Keratinocyte (primary cell): ENCODE results near the gene SYNDIG1. TPM values are rescaled to one million over a fixed set of nuclear protein-coding genes. Genes with fewer than 3 reads are reported as not detected.

Experiments
- DNase-seq: peaks from one replicate; pipeline ENCODE4 v3.0.0-alpha.2; 2011; ENCODE audit warnings: low read depth, missing footprints, low spot score
- FAIRE-seq: peaks from 2 replicates; lab custom pipeline; 2011; peaks lifted over from hg19 to GRCh38; lab: Jason Lieb, UNC
- H2AFZ ChIP-seq: 2 replicates; pipeline ENCODE4 v1.6.0; 2012; ENCODE audit warnings: low read length, control low read depth, inconsistent platforms; ENCODE audit not compliant: control insufficient read depth
- H3K27ac ChIP-seq: 2 replicates; pipeline ENCODE4 v1.5.1; 2011; ENCODE audit warnings: low read length; ENCODE audit not compliant: control insufficient read depth, insufficient read depth
- H3K27me3 ChIP-seq: 3 replicates; pipeline ENCODE4 v1.6.0; 2011; ENCODE audit warnings: low read length; ENCODE audit not compliant: control insufficient read depth, insufficient read depth; ENCODE audit errors: extremely low read depth
- H3K36me3 ChIP-seq, 2 experiments: 2 replicates in 1 of 2; 3 replicates in 1 of 2; pipeline ENCODE4 v1.5.1; 2011; ENCODE audit warnings: low read length in 2 of 2, mild to moderate bottlenecking in 1 of 2; ENCODE audit not compliant: control insufficient read depth in 2 of 2, insufficient read depth in 2 of 2; ENCODE audit errors: extremely low read depth in 1 of 2
- H3K4me1 ChIP-seq: 3 replicates; pipeline ENCODE4 v1.5.1; 2011; ENCODE audit warnings: low read length; ENCODE audit not compliant: control insufficient read depth, insufficient read depth; ENCODE audit errors: extremely low read depth
- H3K4me2 ChIP-seq: 3 replicates; pipeline ENCODE4 v1.6.0; 2011; ENCODE audit warnings: low read depth, low read length; ENCODE audit not compliant: control insufficient read depth, insufficient read depth; ENCODE audit errors: extremely low read depth
- H3K4me3 ChIP-seq, 3 experiments: fragments of 200-600 bp in 1 of 3; sonication (generic) in 1 of 3; 2 replicates in 2 of 3; 3 replicates in 1 of 3; pipeline ENCODE4 v1.5.1; 2011 to 2016; ENCODE audit warnings: low read length in 3 of 3, mild to moderate bottlenecking in 3 of 3, control low read depth in 2 of 3, inconsistent platforms in 1 of 3, low read depth in 1 of 3, mixed read lengths in 1 of 3, mixed run types in 1 of 3, moderate library complexity in 1 of 3; ENCODE audit not compliant: control insufficient read depth in 2 of 3, insufficient read depth in 2 of 3; ENCODE audit errors: extremely low read depth in 1 of 3
- H3K79me2 ChIP-seq: 2 replicates; pipeline ENCODE4 v1.6.0; 2012; ENCODE audit warnings: low read length; ENCODE audit not compliant: control insufficient read depth, insufficient read depth
- H3K9ac ChIP-seq: 3 replicates; pipeline ENCODE4 v1.6.0; 2011; ENCODE audit warnings: low read length; ENCODE audit not compliant: control insufficient read depth, insufficient read depth; ENCODE audit errors: extremely low read depth
- H3K9me1 ChIP-seq: 3 replicates; pipeline ENCODE4 v1.6.0; 2011; ENCODE audit warnings: low read length; ENCODE audit not compliant: control insufficient read depth, insufficient read depth; ENCODE audit errors: extremely low read depth
- H3K9me3 ChIP-seq: 2 replicates; pipeline ENCODE4 v1.5.1; 2012; ENCODE audit warnings: low read depth, low read length; ENCODE audit not compliant: control insufficient read depth
- H4K20me1 ChIP-seq: 3 replicates; pipeline ENCODE4 v1.6.0; 2011; ENCODE audit warnings: low read length; ENCODE audit not compliant: control insufficient read depth, insufficient read depth; ENCODE audit errors: extremely low read depth
- EZH2 ChIP-seq: IDR thresholded peaks from one replicate; pipeline ENCODE4 v1.6.1; 2012; ENCODE audit warnings: inconsistent platforms, mild to moderate bottlenecking, low read length, moderate library complexity
- dilution Hi-C: fragments of 300-500 bp; cut with MboI; formaldehyde crosslinking; loops from one replicate; pipeline ENCODE4 v1.7.0; 2020; ENCODE audit warnings: low sequenced_read_pairs; ENCODE audit not compliant: extremely low pct_ligation_motif_present
- polyA plus RNA-seq, 5 experiments: library from polyadenylated mRNA; depleted of rRNA in 3 of 5; stranded (reverse) in 3 of 5; stranded (forward) in 1 of 5; unstranded in 1 of 5; fragments of >200 nt; gene quantifications; 1 replicate in 1 of 5; 2 replicates in 3 of 5; 3 replicates in 1 of 5; pipeline versions ENCODE4 v1.2.1 to v1.2.3, GENCODE V29; 2011 to 2012; ENCODE audit warnings: missing spikeins in 2 of 5, low read depth in 1 of 5, low replicate concordance in 1 of 5
- TF ChIP-seq, protein P1 (sequence below), 3 experiments: IDR thresholded peaks in 1 of 3; conservative IDR thresholded peaks in 1 of 3; optimal IDR thresholded peaks in 1 of 3; 2 replicates in 2 of 3; 3 replicates in 1 of 3; pipeline versions ENCODE3 to v1.5.1; 2011; ENCODE audit warnings: low read length in 3 of 3, mild to moderate bottlenecking in 3 of 3, moderate library complexity in 2 of 3, control low read depth in 1 of 3, inconsistent platforms in 1 of 3; ENCODE audit not compliant: insufficient read depth in 2 of 3; ENCODE audit errors: extremely low read depth in 1 of 3

Gene SYNDIG1
- polyA plus RNA-seq, 1 donor (not counting 4 experiments of a cell fraction or from before 2014, with no cell fraction given), result 0.38 TPM

DNA sequence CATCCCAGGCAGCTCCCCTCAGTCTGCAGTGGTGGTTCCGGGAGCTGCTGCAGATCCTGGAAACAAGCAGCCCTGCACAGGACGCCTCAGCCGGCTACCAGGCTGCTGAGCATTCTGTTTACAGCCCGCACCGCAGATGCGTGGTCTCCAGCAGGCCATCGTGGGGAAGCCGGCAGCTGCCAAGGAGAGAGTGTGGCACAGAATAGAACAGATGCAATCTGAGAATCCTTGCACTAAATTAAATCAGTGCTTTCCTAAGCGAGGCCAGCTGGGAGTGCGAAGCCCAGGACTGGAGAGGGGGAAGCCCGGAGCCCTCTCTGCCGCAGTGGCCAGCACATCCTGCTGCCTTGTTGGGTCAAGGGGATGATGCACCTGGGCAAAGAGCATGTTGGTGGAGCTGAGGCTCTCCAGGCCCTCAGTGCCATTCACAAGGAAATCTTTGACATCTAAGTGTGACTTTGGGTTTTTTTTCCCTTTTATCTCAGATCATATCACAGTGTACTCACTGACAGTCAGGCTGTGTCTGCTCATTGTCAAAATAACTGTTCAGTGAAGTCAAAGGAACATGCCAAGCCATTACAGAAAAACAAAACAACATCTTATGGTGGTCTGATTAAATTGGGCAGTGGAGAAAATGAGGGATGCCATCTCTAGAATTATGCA is 118.1 kb downstream of the SYNDIG1 start:
- dilution Hi-C loops, result no loop called here
- H2AFZ ChIP-seq, result no peak overlapping the region
- no peaks in the 10 kb centered on the region for H3K4me1 ChIP-seq
- FAIRE-seq (no peak), DNase-seq (no peak)
- no peak overlapping the region for H3K4me2 ChIP-seq
- TF ChIP-seq, protein P1, sequence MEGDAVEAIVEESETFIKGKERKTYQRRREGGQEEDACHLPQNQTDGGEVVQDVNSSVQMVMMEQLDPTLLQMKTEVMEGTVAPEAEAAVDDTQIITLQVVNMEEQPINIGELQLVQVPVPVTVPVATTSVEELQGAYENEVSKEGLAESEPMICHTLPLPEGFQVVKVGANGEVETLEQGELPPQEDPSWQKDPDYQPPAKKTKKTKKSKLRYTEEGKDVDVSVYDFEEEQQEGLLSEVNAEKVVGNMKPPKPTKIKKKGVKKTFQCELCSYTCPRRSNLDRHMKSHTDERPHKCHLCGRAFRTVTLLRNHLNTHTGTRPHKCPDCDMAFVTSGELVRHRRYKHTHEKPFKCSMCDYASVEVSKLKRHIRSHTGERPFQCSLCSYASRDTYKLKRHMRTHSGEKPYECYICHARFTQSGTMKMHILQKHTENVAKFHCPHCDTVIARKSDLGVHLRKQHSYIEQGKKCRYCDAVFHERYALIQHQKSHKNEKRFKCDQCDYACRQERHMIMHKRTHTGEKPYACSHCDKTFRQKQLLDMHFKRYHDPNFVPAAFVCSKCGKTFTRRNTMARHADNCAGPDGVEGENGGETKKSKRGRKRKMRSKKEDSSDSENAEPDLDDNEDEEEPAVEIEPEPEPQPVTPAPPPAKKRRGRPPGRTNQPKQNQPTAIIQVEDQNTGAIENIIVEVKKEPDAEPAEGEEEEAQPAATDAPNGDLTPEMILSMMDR (optimal IDR thresholded peaks at IDR 0.05 in 1 of 3, IDR thresholded peaks at IDR 0.05 in 1 of 3, conservative IDR thresholded peaks at IDR 0.05 in 1 of 3; ENCODE audit: extremely low read depth in 1 of 3, insufficient read depth in 2 of 3, low read length in 3 of 3), result no peak
- TF ChIP-seq EZH2, result no peak
- H3K27ac ChIP-seq, result no peak overlapping the region
- H3K79me2 ChIP-seq, result no peaks in the 10 kb centered on the region
- no peak overlapping the region for H3K9ac ChIP-seq
- H3K4me3 ChIP-seq, result no peak overlapping the region
- no peaks in the 10 kb centered on the region for H3K36me3 ChIP-seq
- H3K9me3 ChIP-seq, result no peaks in the 10 kb centered on the region
- H3K9me1 ChIP-seq, result no peaks in the 10 kb centered on the region
- H3K27me3 ChIP-seq, result no peaks in the 10 kb centered on the region
- no peaks in the 10 kb centered on the region for H4K20me1 ChIP-seq

DNA sequence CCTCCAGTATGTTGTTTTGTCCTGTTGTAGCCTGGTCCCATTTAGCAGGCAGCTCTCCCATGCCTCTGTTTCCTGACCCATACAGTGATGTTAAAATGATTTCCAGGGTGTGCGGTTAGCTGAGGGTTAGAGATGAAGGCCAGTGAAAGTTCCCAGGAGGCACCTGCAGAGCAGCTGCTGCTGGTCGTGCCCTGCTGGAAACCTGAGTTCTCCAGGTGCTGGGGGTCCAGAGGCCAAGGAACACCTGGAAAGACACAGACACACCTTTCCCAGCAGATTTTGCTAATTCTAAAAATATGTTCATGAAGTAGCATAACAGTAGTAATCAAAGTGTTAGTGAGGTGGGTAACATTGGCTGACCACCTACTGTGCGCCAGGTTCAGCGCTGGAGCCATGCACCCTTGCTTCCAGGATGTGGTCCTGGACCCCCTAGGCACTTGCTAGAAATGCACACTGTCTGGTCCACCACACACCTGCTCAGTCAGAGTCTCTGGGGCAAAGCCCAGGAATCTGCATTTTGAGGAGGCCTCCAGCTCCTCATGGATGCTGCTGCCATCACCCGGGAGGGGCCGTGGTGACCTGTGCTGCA is 118.7 kb downstream of the SYNDIG1 start:
- Histone ChIP-seq H3K9me3 (no peaks in the 10 kb centered on the region), H2AFZ (no peak overlapping the region), H3K4me1 (no peaks in the 10 kb centered on the region), H3K27me3 (no peaks in the 10 kb centered on the region), H3K4me3 (no peak overlapping the region), H3K79me2 (no peaks in the 10 kb centered on the region), H3K4me2 (no peak overlapping the region), H3K27ac (no peak overlapping the region), H3K36me3 (no peaks in the 10 kb centered on the region), H4K20me1 (no peaks in the 10 kb centered on the region), H3K9me1 (no peaks in the 10 kb centered on the region), H3K9ac (no peak overlapping the region)
- dilution Hi-C loops, result no loop called here
- FAIRE-seq (no peak), DNase-seq (no peak)
- TF ChIP-seq, protein P1 (optimal IDR thresholded peaks at IDR 0.05 in 1 of 3, IDR thresholded peaks at IDR 0.05 in 1 of 3, conservative IDR thresholded peaks at IDR 0.05 in 1 of 3; ENCODE audit: extremely low read depth in 1 of 3, insufficient read depth in 2 of 3, low read length in 3 of 3), result no peak
- no peak for TF ChIP-seq EZH2
